GM12891 (cell line): ENCODE measurements around the gene PCIF1.

Experiments used
- POLR2A ChIP-seq: IDR thresholded peaks from 2 replicates; pipeline ENCODE4 v1.6.1; 2011; ENCODE audit warnings: low read depth, low read length, control low read depth
- POLR2AphosphoS5 ChIP-seq: IDR thresholded peaks from 2 replicates; pipeline ENCODE4 v1.6.1; 2011; ENCODE audit warnings: low read depth, low read length, control low read depth
- TAF1 ChIP-seq: IDR thresholded peaks from 2 replicates; pipeline ENCODE4 v1.6.1; 2011; ENCODE audit warnings: low read depth, low read length, control low read depth

DNA sequence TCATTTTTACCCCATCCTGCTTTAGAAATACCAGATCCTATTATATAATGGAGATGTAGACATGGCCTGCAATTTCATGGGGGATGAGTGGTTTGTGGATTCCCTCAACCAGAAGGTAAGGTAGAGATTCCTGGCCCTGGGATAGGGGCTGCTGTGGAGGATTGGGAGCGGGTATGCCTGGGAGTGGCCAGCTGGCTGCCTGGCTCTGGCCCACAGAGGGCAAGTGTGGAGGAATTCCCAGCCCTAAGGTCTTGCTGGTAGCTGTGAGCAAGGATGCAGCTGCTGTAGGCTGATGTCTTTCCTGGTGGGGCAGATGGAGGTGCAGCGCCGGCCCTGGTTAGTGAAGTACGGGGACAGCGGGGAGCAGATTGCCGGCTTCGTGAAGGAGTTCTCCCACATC, 36.8 kb upstream of the PCIF1 start:
- TF ChIP-seq TAF1 (no peak), POLR2A (no peak), POLR2AphosphoS5 (no peak)
